ENCODE data around the gene GJA1. TPM values are rescaled to one million over a fixed set of nuclear protein-coding genes. Genes with fewer than 3 reads are reported as not detected.
"Not testable (repeated sequence)": the region's sequence is repeated elsewhere in the genome, so short reads cannot be mapped to it uniquely, and the experiment has no call there.

Gene GJA1
- total RNA-seq, result 100 to 1,000 TPM in 2 of 6 donors, 10 to 100 TPM in 4; 12.6 to 155 (median 87.8) TPM

DNA sequence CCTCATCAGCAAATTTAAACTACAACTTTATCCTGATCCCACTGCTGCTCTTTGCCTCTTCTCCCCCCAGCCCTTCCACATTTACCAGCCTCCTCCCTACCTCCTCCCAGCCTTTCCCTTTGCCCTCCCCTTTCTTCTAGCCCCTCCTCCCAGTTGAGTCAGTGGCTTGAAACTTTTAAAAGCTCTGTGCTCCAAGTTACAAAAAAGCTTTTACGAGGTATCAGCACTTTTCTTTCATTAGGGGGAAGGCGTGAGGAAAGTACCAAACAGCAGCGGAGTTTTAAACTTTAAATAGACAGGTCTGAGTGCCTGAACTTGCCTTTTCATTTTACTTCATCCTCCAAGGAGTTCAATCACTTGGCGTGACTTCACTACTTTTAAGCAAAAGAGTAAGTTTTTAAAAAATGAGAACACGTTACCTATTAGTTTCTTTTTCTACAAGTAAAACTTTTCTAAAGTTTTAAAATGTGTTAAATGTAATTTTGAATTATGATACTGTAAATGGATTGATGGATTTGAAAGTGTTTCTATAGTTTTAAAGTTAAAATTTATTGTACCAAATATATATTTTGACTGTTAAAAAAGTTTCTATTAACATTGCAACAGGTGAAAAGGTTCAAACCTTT, at the start of gene GJA1:
Gene GJA1, plus strand, starts transcription at position 203 of the 626 bp plus-strand sequence. CDS start 11,202 bp downstream, outside the sequence.
- H3K27ac ChIP-seq, result peak within 1 kb of the TSS; percentile 84 to 92 (median 89)
- no peaks in the 10 kb centered on the region for H3K27me3 ChIP-seq
- peak in 2 of 4 donors; percentile 55 to 59 for TF ChIP-seq POLR2A (IDR thresholded peaks at IDR 0.05)
- peak in 1 of 2 donors; percentile 54 for TF ChIP-seq POLR2AphosphoS5 (IDR thresholded peaks at IDR 0.05)
- TF ChIP-seq EP300 (IDR thresholded peaks at IDR 0.05), result no peak
- DNase-seq, result peak in 1 of 2 donors; percentile 50
- H3K9me3 ChIP-seq, result no peaks in the 10 kb centered on the region
- peaks cover 0 to 16% (median 6%) of the 10 kb centered on the region in 4 donors for H3K4me1 ChIP-seq
- peak; percentile 77 to 83 for ATAC-seq (ENCODE audit: low FRiP score in 2 of 2)
- H3K36me3 ChIP-seq, result no peaks in the 10 kb centered on the region
- peak within 1 kb of the TSS; percentile 50 to 61 (median 56) for H3K4me3 ChIP-seq
- WGBS, 2 donors, result 28 to 39% methylated on average over 5 of the region's 5 CpGs

DNA sequence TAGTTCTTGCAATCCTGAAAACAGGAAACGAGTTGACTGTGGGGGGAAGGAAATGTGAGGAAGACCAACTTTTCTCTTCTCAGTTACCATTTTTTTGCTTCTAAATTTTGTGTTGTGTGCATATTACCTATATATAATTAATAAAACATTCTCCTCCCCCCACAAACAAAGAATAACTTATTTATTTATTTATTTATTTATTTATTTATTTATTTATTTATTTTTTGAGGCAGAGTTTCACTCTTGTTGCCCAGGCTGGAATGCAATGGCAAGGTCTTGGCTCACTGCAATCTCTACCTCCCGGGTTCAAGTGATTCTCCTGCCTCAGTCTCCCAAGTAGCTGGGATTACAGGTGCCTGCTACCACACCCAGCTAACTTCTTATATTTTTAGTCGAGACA, 48.9 kb upstream of the GJA1 start:
- not testable (repeated sequence) for H3K4me1 ChIP-seq; DNase-seq; H3K9me3 ChIP-seq; H3K4me3 ChIP-seq; H3K27ac ChIP-seq; ATAC-seq (ENCODE audit: low FRiP score in 2 of 2); H3K36me3 ChIP-seq; H3K27me3 ChIP-seq
- WGBS, 2 donors, result 90 to 91% methylated on average over 3 of the region's 3 CpGs

DNA sequence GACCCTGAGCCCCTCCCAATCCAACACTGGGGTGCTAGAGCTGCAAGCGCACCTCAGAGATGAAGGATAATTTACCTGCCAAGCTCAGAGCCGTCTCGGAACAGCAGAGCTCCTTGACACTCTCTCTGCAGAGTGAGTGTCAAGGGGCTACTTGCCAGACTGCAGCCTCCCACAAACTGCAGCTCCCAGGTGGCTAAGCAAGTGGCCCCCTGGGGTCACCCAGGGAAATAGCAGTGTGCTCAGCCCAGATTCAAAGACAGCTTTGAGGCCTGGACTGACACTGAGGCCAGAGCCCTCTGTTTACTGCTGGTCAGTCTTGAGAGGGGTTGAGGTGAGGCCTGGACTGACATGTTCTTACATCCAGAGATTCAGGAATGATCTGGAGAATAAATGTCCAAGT, 46.0 kb upstream of the GJA1 start:
- H3K27me3 ChIP-seq, result no peaks in the 10 kb centered on the region
- no peaks in the 10 kb centered on the region for H3K4me1 ChIP-seq
- ATAC-seq (ENCODE audit: low FRiP score in 2 of 2), result no peak
- WGBS, 2 donors, result 77% methylated on average over 3 of the region's 3 CpGs; no CpG with 5 or more reads in 1 of the 2 donors
- TF ChIP-seq EP300 (IDR thresholded peaks at IDR 0.05) (no peak), POLR2AphosphoS5 (IDR thresholded peaks at IDR 0.05) (no peak), POLR2A (IDR thresholded peaks at IDR 0.05) (no peak)
- TF ChIP-seq, protein P1, sequence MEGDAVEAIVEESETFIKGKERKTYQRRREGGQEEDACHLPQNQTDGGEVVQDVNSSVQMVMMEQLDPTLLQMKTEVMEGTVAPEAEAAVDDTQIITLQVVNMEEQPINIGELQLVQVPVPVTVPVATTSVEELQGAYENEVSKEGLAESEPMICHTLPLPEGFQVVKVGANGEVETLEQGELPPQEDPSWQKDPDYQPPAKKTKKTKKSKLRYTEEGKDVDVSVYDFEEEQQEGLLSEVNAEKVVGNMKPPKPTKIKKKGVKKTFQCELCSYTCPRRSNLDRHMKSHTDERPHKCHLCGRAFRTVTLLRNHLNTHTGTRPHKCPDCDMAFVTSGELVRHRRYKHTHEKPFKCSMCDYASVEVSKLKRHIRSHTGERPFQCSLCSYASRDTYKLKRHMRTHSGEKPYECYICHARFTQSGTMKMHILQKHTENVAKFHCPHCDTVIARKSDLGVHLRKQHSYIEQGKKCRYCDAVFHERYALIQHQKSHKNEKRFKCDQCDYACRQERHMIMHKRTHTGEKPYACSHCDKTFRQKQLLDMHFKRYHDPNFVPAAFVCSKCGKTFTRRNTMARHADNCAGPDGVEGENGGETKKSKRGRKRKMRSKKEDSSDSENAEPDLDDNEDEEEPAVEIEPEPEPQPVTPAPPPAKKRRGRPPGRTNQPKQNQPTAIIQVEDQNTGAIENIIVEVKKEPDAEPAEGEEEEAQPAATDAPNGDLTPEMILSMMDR (IDR thresholded peaks at IDR 0.05), result no peak
- H3K4me3 ChIP-seq, result no peak overlapping the region
- H3K9me3 ChIP-seq, result no peaks in the 10 kb centered on the region
- H3K36me3 ChIP-seq, result no peaks in the 10 kb centered on the region
- DNase-seq, result no peak
- no peak overlapping the region for H3K27ac ChIP-seq

DNA sequence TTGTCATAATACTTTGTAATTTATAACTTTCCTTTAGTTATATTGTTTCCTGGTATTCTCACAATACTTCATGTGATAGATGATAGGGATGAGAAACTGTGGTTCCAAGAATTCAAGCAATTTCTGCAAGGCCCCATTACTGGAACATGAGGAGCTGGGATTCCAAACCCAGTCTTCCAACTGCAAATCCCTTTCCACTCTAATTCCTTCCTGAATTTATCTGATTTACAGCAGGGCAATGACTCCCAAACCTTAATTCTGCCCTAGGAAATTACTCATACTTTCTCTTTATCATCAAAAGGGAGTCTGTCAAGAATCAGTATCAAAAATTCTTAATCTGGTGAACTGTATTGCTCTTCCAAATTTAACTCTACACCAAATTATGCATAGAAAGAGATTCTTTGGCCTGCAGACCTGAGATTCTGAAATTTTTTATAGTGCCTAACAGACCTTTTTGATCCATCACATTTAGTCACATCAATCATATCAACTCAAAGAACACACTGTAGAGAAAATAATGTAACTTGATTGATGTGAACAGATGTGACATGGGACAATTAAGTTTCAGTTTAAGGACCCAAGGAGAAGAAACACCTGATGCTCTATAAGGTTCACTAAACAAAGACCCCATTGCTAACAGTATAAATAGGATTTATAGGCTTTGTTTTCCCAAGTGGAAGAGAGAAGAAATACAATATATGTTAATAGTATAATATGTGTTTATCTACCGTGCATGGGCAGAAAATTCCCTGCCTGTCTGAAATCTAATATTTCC, 41.5 kb upstream of the GJA1 start:
- no peaks in the 10 kb centered on the region for H3K27me3 ChIP-seq
- H3K9me3 ChIP-seq, result no peaks in the 10 kb centered on the region
- ATAC-seq (ENCODE audit: low FRiP score in 2 of 2) (no peak), DNase-seq (no peak)
- H3K27ac ChIP-seq, result no peak overlapping the region
- 71 to 92% methylated on average over 1 of the region's 1 CpG for WGBS, 2 donors
- H3K4me3 ChIP-seq, result no peak overlapping the region
- H3K36me3 ChIP-seq, result no peaks in the 10 kb centered on the region
- no peaks in the 10 kb centered on the region for H3K4me1 ChIP-seq
- TF ChIP-seq POLR2AphosphoS5 (IDR thresholded peaks at IDR 0.05) (no peak), POLR2A (IDR thresholded peaks at IDR 0.05) (no peak), EP300 (IDR thresholded peaks at IDR 0.05) (no peak)
- TF ChIP-seq, protein P1 (IDR thresholded peaks at IDR 0.05), result no peak

DNA sequence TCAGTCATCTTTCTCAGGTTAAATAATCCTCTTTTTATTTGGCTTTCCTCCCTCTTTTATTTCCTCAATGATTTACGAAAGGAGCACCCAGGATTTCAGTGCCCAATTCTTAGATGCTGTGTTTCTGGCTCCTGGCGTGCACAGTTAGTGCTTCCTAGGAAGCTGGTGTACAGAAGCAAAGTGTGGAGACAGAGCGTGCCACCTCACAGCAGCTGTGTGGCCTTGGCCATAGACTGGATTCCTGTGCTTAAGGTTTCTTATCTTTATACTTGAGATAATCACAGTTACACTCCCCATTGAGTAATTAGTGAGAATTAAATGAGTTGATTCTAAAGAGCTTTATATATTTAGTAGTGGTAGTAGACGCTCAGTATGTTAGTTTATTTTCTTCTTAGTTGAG, 39.7 kb upstream of the GJA1 start:
- DNase-seq (no peak), ATAC-seq (ENCODE audit: low FRiP score in 2 of 2) (no peak)
- H3K27ac ChIP-seq, result no peak overlapping the region
- no peaks in the 10 kb centered on the region for H3K9me3 ChIP-seq
- TF ChIP-seq POLR2AphosphoS5 (IDR thresholded peaks at IDR 0.05) (no peak), POLR2A (IDR thresholded peaks at IDR 0.05) (no peak), EP300 (IDR thresholded peaks at IDR 0.05) (no peak)
- TF ChIP-seq, protein P1 (IDR thresholded peaks at IDR 0.05), result no peak
- no peak overlapping the region for H3K4me3 ChIP-seq
- H3K27me3 ChIP-seq, result no peaks in the 10 kb centered on the region
- no peaks in the 10 kb centered on the region for H3K36me3 ChIP-seq
- H3K4me1 ChIP-seq, result no peaks in the 10 kb centered on the region
- WGBS, 2 donors, result 79 to 89% methylated on average over 4 of the region's 4 CpGs

DNA sequence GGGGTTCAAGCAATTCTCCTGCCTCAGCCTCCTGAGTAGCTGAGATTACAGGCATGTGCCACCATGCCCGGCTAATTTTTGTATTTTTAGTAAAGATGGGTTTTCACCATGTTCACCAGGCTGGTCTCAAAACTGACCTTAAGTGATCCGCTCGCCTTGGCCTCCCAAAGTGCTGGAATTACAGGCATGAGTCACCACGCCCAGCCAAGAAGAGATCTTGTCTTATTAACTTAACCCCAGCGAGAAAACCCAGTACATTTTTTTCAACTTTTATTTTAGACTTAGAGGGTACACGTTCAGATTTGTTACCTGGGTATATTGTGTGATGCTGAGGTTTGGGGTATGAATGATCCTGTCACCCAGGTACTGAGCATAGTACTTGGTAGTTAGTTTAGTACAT, 38.3 kb upstream of the GJA1 start:
- WGBS, 2 donors, result 85 to 88% methylated on average over 6 of the region's 6 CpGs
- DNase-seq; ATAC-seq (ENCODE audit: low FRiP score in 2 of 2): not testable (repeated sequence)

More for the DNA sequence above, 38.3 kb upstream of the GJA1 start:
- not testable (repeated sequence) for H3K4me1 ChIP-seq, H3K27ac ChIP-seq, H3K9me3 ChIP-seq, H3K36me3 ChIP-seq, H3K27me3 ChIP-seq, H3K4me3 ChIP-seq

Measured in upper lobe of left lung (tissue), 6 donors.